Measurements from ENCODE around the gene TMEM258. TPM values are rescaled to one million over a fixed set of nuclear protein-coding genes. Genes with fewer than 3 reads are reported as not detected.

The TMEM258 gene
- total RNA-seq, 6 experiments from 2014 or later = 31.6 to 74.5 (median 55.3) TPM

DNA sequence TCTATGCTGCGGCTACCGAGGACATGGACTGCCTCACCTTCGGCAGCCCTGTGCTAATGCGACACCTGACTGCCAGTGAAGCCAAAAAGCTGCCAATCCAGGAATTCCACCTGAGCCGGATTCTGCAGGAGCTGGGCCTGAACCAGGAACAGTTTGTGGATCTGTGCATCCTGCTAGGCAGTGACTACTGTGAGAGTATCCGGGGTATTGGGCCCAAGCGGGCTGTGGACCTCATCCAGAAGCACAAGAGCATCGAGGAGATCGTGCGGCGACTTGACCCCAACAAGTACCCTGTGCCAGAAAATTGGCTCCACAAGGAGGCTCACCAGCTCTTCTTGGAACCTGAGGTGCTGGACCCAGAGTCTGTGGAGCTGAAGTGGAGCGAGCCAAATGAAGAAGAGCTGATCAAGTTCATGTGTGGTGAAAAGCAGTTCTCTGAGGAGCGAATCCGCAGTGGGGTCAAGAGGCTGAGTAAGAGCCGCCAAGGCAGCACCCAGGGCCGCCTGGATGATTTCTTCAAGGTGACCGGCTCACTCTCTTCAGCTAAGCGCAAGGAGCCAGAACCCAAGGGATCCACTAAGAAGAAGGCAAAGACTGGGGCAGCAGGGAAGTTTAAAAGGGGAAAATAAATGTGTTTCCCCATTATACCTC lies 3.6 kb upstream of the TMEM258 start:
- intact Hi-C loops (cut with DNase I) = loop anchor here (10.0 kb wide), 2 partner anchors 149 to 279 kb away; no protein-coding TSS in a partner anchor
- Histone ChIP-seq H3K36me3 (no peaks in the 10 kb centered on the region), H3K27me3 (no peaks in the 10 kb centered on the region), H3K4me1 (peaks cover 0 to 20% (median 3%) of the 10 kb centered on the region in 4 donors), H3K9me3 (no peaks in the 10 kb centered on the region), H3K4me3 (no peak overlapping the region), H3K27ac (no peak overlapping the region)
- no peak for ATAC-seq
- peak in 1 of 3 donors; percentile 46 for DNase-seq
- 66% methylated on average over 3 of the region's 18 CpGs for WGBS (ENCODE audit: insufficient coverage, low coverage, low lambda C conversion rate, missing lambda C conversion rate)
- no peak for TF ChIP-seq POLR2A (IDR thresholded peaks at IDR 0.05)
- TF ChIP-seq, protein P1, sequence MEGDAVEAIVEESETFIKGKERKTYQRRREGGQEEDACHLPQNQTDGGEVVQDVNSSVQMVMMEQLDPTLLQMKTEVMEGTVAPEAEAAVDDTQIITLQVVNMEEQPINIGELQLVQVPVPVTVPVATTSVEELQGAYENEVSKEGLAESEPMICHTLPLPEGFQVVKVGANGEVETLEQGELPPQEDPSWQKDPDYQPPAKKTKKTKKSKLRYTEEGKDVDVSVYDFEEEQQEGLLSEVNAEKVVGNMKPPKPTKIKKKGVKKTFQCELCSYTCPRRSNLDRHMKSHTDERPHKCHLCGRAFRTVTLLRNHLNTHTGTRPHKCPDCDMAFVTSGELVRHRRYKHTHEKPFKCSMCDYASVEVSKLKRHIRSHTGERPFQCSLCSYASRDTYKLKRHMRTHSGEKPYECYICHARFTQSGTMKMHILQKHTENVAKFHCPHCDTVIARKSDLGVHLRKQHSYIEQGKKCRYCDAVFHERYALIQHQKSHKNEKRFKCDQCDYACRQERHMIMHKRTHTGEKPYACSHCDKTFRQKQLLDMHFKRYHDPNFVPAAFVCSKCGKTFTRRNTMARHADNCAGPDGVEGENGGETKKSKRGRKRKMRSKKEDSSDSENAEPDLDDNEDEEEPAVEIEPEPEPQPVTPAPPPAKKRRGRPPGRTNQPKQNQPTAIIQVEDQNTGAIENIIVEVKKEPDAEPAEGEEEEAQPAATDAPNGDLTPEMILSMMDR (IDR thresholded peaks at IDR 0.05) = no peak

DNA sequence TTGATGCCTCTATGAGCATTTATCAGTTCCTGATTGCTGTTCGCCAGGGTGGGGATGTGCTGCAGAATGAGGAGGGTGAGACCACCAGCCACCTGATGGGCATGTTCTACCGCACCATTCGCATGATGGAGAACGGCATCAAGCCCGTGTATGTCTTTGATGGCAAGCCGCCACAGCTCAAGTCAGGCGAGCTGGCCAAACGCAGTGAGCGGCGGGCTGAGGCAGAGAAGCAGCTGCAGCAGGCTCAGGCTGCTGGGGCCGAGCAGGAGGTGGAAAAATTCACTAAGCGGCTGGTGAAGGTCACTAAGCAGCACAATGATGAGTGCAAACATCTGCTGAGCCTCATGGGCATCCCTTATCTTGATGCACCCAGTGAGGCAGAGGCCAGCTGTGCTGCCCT lies 3.1 kb upstream of the TMEM258 start:
- no peaks in the 10 kb centered on the region for H3K36me3 ChIP-seq
- no peaks in the 10 kb centered on the region for H3K9me3 ChIP-seq
- no peak overlapping the region for H3K27ac ChIP-seq
- intact Hi-C loops (cut with DNase I) = loop anchor here (10.0 kb wide), 2 partner anchors 149 to 279 kb away; no protein-coding TSS in a partner anchor
- H3K27me3 ChIP-seq = no peaks in the 10 kb centered on the region
- ATAC-seq = no peak
- DNase-seq = peak in 1 of 3 donors; percentile 30
- 83% methylated on average over 1 of the region's 12 CpGs for WGBS (ENCODE audit: insufficient coverage, low coverage, low lambda C conversion rate, missing lambda C conversion rate)
- H3K4me1 ChIP-seq = peaks cover 0 to 20% (median 3%) of the 10 kb centered on the region in 4 donors
- no peak for TF ChIP-seq POLR2A (IDR thresholded peaks at IDR 0.05)
- TF ChIP-seq, protein P1 (IDR thresholded peaks at IDR 0.05) = no peak
- H3K4me3 ChIP-seq = no peak overlapping the region

DNA sequence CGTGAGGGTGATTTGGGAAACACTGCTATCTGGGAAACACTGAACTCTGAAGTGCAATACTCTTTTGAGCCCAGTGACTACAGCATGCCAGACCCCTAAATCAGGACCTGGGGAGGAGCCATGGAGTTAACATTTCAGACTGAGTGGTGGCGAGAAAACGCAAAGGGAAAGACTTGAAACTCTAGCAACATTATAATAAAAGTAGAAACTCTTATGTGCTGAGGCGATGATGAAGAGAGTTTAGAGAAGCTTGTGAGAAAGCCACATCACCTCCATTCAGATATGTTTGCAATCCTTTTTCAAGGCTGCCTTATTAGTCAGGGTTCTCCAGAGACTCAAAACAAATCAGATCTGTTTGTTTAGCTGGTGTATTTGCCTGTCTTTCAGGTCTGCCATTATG lies 2.2 kb upstream of the TMEM258 start:
- WGBS (ENCODE audit: insufficient coverage, low coverage, low lambda C conversion rate, missing lambda C conversion rate) = 68% methylated on average over 3 of the region's 4 CpGs
- no peak overlapping the region for H3K4me3 ChIP-seq
- peaks cover 0 to 20% (median 3%) of the 10 kb centered on the region in 4 donors for H3K4me1 ChIP-seq
- H3K27ac ChIP-seq = no peak overlapping the region
- peaks cover 0 to 5% (median 2%) of the 10 kb centered on the region in 4 donors for H3K36me3 ChIP-seq
- H3K27me3 ChIP-seq = no peaks in the 10 kb centered on the region
- ATAC-seq = no peak
- H3K9me3 ChIP-seq = no peaks in the 10 kb centered on the region
- DNase-seq = no peak
- intact Hi-C loops (cut with DNase I) = loop anchor here (10.0 kb wide), 2 partner anchors 150 to 280 kb away; no protein-coding TSS in a partner anchor
- no peak for TF ChIP-seq POLR2A (IDR thresholded peaks at IDR 0.05)
- TF ChIP-seq, protein P1 (IDR thresholded peaks at IDR 0.05) = no peak

DNA sequence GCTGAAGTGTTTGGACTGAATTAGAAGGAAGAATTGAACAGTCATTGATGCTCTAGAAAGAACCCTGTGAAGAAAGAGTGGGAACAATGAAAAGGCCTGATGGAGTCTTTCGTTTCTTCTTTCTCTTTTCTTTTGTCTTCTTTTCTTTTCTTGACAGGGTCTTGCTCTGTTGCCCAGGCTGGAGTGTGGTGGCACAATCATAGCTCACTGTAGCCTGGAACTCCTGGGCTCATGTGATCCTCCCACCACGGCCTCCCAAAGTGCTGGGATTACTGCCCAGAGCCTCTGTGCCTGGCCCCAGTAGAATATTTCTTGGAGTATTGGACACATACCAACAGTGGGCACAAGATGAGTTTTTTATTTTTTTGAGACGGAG lies 1.4 kb upstream of the TMEM258 start:
- no peaks in the 10 kb centered on the region for H3K9me3 ChIP-seq
- TF ChIP-seq POLR2A (IDR thresholded peaks at IDR 0.05) = no peak
- TF ChIP-seq, protein P1 (IDR thresholded peaks at IDR 0.05) = no peak
- WGBS (ENCODE audit: insufficient coverage, low coverage, low lambda C conversion rate, missing lambda C conversion rate) = 46% methylated on average over 3 of the region's 3 CpGs
- no peak overlapping the region for H3K27ac ChIP-seq
- no peak for ATAC-seq
- H3K4me3 ChIP-seq = no peak overlapping the region
- no peaks in the 10 kb centered on the region for H3K27me3 ChIP-seq
- peaks cover 0 to 13% (median 7%) of the 10 kb centered on the region in 4 donors for H3K36me3 ChIP-seq
- peaks cover 0 to 20% (median 3%) of the 10 kb centered on the region in 4 donors for H3K4me1 ChIP-seq
- no peak for DNase-seq
- intact Hi-C loops (cut with DNase I) = loop anchor here (10.0 kb wide), 2 partner anchors 151 to 281 kb away; no protein-coding TSS in a partner anchor
